Choroid plexus epithelial cell (primary cell): ENCODE data around the gene BPIFB6.

Experiments used
- DNase-seq: peaks from one replicate; pipeline ENCODE4 v3.0.0-alpha.2; 2010; ENCODE audit warnings: low read depth
- H3K4me3 ChIP-seq: 2 replicates; pipeline ENCODE4 v1.5.1; 2011; ENCODE audit warnings: low read depth, mild to moderate bottlenecking, control low read depth, low read length, moderate library complexity
- CTCF ChIP-seq: conservative IDR thresholded peaks from 2 replicates; pipeline ENCODE4 v1.5.1; 2011; ENCODE audit warnings: low read depth, mild to moderate bottlenecking, control low read depth, inconsistent platforms, low read length, moderate library complexity

BPIFB6 gene

GRCh38 chr20:32991792-32992641 lies 39.4 kb upstream of the BPIFB6 start:
- no peak overlapping the region for H3K4me3 ChIP-seq
- no peak for TF ChIP-seq CTCF
- DNase-seq, result no peak

- no peak overlapping the region for H3K4me3 ChIP-seq
- DNase-seq, result no peak
- TF ChIP-seq CTCF, result no peak
Observed at GRCh38 chr20:32993496-32994050, 37.9 kb upstream of the BPIFB6 start.

- H3K4me3 ChIP-seq, result no peak overlapping the region
- peak; percentile 2 for TF ChIP-seq CTCF
- no peak for DNase-seq
Observed at GRCh38 chr20:32995802-32996201, 35.6 kb upstream of the BPIFB6 start.

- DNase-seq, result no peak
- H3K4me3 ChIP-seq, result no peak overlapping the region
- TF ChIP-seq CTCF, result no peak
Observed at GRCh38 chr20:32997431-32997830, 34.0 kb upstream of the BPIFB6 start.

GRCh38 chr20:32999603-33000250 lies 31.7 kb upstream of the BPIFB6 start:
- TF ChIP-seq CTCF, result no peak
- H3K4me3 ChIP-seq, result no peak overlapping the region
- DNase-seq, result peak; percentile 12

- TF ChIP-seq CTCF, result no peak
- no peak for DNase-seq
- H3K4me3 ChIP-seq, result no peak overlapping the region
Observed at GRCh38 chr20:33000802-33001466, 30.5 kb upstream of the BPIFB6 start.
